Measurements from ENCODE around the gene CNTROB.

- no peak for TF ChIP-seq CTCF (IDR thresholded peaks at IDR 0.05)
- TF ChIP-seq POLR2A (IDR thresholded peaks at IDR 0.05) = no peak
Measured at GRCh38 chr17:7950578-7950977, 18.6 kb downstream of the CNTROB start.

All from body of pancreas (tissue), 4 donors.